DOHH2 (cell line): Measurements from ENCODE around the gene THBD.

Experiments used
- CTCF ChIP-seq: fragments of 200-600 bp; sonication (generic); IDR thresholded peaks from one replicate; pipeline ENCODE4 v1.5.1; 2014; ENCODE audit warnings: antibody characterized with exemption, mild to moderate bottlenecking, low read depth, low read length; ENCODE audit not compliant: poor library complexity, severe bottlenecking
- EZH2phosphoT487 ChIP-seq: fragments of 200-600 bp; sonication (generic); IDR thresholded peaks from 2 replicates; pipeline ENCODE4 v1.6.1; 2017; ENCODE audit warnings: borderline replicate concordance, mild to moderate bottlenecking, antibody characterized with exemption, low read length, moderate library complexity, mixed read lengths

GRCh38 chr20:23088866-23089265 is 39.4 kb upstream of the THBD start:
- TF ChIP-seq CTCF = no peak
- TF ChIP-seq EZH2phosphoT487 = no peak
